Fibroblast of the aortic adventitia (primary cell): ENCODE data around the gene MAGEL2. TPM values are rescaled to one million over a fixed set of nuclear protein-coding genes. Genes with fewer than 3 reads are reported as not detected.

Source experiments
- DNase-seq: peaks from one replicate; pipeline ENCODE4 v3.0.0-alpha.2; 2010; ENCODE audit warnings: low read depth
- H3K4me3 ChIP-seq: 2 replicates; pipeline ENCODE4 v1.5.1; 2011; ENCODE audit warnings: low read depth, mild to moderate bottlenecking, control low read depth, low read length, moderate library complexity
- CTCF ChIP-seq: IDR thresholded peaks from 2 replicates; pipeline ENCODE4 v1.5.1; 2011; ENCODE audit warnings: mild to moderate bottlenecking, low read length, control low read depth, inconsistent platforms; ENCODE audit not compliant: insufficient read depth
- total RNA-seq: library from RNA; depleted of rRNA; stranded (reverse); fragments of >200 nt; gene quantifications from 2 replicates; pipeline ENCODE4 v1.2.3, GENCODE V29; 2012; ENCODE audit warnings: low replicate concordance

Gene MAGEL2
- total RNA-seq, 1 donor: under 0.01 TPM

DNA sequence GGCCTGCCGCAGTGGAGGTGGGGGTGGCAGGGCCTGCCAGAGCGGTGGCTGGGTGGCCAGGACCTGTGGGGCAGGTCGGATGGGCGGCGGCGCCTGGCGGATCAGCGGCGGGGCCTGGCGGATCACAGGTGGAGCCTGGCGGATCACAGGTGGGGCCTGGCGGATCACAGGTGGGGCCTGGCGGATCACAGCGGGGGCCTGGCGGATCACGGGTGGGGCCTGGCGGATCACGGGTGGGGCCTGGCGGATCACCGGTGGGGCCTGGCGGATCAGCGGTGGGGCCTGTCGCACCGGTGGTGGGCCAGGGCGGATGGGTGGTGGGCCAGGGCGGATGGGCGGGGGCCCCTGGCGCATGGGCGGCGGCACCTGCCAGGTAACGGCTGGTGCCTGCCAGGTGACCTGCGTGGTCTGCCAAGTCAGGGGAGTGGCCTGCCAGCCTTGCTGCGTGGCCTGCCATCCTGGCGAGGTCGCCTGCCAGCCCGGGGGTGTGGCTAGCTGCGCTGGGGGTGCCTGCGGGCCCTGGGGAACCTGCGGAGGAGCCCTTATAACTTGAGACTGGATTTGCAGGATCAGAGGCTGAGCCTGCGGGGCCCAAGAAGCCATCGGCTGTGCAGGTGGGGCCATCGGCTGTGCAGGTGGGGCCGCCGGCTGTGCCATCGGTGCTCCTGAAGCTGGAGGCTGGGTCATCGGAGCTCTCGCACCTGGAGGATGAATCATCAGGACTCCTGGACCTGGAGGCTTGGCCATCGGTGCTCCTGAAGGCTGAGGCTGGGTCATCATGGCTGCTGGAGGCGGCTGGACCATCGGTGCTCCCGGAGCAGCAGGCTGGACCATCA, 1.3 kb downstream of the MAGEL2 start:
- no peak for DNase-seq
- H3K4me3 ChIP-seq: no peak overlapping the region
- TF ChIP-seq CTCF: no peak

GRCh38 chr15:23645371-23646164, 2.1 kb downstream of the MAGEL2 start:
- no peak overlapping the region for H3K4me3 ChIP-seq
- DNase-seq: no peak
- TF ChIP-seq CTCF: no peak

DNA sequence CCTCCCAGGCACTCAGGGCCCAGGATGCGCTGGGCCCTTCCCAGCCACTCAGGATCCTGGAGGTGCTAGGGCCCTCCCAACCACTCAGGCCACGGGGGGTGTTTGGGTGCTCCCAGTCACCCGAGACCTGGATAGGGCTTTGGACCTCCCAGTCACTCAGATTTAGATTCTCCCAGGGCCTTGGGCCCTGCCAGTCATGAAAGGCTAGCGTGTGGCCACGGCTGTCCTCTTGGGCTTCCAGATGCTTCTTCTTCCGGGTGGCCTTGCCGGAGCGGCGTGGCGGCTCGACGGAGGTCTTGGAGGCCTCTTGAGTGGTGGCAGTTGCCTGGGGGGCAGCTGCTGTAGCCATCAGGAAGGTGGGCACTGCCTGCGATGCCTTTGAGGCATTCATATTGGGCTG, 2.8 kb downstream of the MAGEL2 start:
- TF ChIP-seq CTCF: no peak
- no peak for DNase-seq
- no peak overlapping the region for H3K4me3 ChIP-seq

DNA sequence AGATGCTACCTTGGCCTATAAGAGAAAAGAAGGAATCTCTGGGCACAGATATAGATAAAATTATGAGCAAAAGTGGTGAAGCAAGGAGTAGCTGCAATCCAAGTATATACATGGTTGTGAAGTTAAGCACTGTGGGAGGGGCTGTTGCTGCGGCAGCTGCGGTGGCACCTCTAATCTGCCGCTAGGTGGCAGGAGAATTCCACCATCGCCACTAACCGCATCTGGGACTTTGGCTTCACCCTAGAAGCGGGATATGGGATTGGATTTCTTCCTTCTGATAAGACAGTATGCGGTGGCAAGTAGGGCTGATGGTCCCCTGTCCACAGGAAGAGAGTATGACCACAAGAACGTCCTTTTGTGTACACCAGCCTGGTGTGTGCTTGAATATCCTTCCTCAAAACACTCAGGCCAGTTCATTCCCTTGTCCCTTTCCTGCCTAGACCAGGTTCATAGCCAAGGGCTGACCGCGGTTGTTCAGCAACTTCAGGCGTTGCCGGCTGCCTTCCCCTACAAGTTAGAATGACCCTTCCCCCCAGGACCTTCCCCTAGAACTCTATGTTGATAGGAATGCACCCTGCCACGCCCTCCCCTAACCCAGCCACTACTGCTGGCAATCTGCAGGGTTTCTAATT, 5.1 kb downstream of the MAGEL2 start:
- H3K4me3 ChIP-seq: no peak overlapping the region
- TF ChIP-seq CTCF: peak; percentile 61
- peak; percentile 40 for DNase-seq

DNA sequence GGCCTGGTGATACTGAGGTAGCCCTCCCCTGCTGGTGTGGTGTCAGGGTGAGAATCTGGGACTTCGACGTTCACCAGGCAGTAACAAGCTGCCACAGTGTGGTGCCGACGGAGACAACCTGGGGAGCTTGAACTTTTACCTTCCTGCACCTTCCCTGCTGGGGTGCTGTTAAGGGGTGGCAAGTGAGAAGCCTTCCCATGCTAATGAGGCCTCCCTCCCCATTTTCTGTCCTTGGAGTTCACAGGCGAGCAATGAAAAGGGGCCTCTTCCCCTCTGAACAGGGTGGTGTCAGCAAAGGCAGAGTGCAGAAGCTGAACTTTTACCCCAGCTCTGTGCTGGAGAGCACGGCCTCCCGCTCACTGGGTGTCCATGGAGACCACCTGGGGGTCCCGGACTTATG, 13.5 kb downstream of the MAGEL2 start:
- DNase-seq: no peak
- TF ChIP-seq CTCF: no peak
- H3K4me3 ChIP-seq: no peak overlapping the region

DNA sequence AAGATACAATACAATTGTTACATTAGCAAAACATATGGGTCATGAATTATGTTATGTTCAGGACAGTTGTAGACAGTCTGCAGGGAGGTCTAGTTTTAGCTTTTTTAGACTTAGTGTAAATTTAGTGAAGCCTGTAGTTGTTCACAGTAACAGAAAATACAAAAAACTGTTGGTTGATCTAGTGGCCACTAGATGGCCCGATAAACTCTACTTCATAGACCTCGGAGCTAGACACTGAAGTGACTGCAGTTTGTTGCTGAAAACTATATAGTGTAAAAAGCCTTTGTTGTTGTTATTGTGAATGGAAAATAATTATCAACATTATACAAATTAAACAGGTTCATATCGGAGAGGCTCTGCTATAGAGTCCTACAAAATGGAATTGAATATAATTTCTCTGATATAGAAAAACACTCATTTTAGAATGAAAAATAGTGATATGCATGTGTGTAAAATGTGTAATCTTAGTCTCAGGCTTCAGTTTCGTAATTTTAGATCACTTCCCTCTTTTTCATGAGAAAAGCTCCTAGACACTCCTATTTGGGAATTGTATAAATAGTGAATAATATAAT, 18.3 kb downstream of the MAGEL2 start:
- no peak overlapping the region for H3K4me3 ChIP-seq
- peak; percentile 24 for TF ChIP-seq CTCF
- no peak for DNase-seq
